DMS79 treated with DMSO at 0.1 percent for 48 hours (cell line): ENCODE measurements around the gene PGP.
"Not testable (repeated sequence)": the region's sequence is repeated elsewhere in the genome, so short reads cannot be mapped to it uniquely, and the experiment has no call there.

Experiments used
- DNase-seq: peaks from one replicate; lab custom pipeline; 2025; lab: John Stamatoyannopoulos, UW

The PGP gene

DNA sequence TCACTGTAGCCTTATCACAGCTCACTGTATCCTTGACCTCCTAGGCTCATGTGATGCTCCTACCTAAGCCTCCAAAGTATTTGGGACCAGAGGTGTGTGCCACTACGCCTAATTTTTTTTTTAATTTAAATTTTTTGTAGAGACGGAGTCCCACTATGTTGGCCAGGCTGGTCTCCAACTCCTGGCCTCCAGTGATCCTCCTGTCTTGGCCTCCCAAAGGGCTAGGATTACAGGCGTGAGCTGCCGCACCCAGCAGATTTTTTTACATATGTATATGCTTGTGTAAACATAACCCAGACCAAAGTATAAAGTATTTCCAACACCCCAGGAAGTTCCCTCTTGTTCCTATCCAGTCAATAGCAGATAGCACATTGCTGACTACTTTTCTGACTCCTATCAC, 1.7 kb upstream of the PGP start:
- no peak for DNase-seq

DNA sequence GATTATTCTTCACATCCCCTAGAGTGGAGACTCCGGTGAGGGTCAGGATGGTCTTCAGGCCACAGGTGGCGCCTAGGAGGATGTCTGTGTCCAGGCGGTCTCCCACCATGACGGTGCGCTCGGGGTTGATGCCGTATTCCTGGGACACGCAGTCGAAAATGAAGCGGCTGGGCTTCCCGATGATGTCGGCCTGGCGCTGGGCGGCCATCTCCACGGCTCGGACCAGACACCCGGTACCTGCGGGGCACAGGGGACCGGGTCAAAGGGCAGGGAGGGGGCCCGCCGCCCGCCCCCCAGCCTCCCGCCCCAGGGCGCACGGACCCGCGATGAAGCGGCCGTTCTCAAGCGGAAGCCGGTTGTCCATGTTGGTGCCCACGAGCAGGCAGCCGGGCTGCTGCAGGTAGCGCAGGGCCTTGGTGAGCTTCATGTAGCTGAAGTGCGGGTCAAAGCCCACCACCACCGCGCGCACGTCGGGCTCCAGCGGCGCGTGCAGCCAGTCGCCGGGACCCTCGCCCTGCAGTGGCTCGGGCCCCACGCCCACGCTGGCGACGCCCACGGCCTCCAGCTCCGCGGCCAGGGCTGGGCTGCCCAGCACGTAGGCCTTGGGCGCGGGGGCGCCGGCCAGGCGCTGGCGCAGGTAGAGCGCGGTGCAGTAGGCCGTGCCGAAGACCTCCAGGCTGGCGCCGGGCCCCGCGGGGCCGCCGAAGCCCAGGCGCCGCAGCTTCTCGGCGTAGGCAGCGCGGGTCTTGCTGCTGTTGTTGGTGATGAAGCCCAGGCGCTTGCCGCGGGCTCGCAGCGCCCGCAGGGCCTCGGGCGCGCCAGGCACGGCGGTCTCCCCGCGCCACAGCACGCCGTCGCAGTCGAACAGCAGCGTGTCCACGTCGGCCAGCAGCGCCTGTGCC, 572 bp downstream of the PGP start:
- DNase-seq = no peak

DNA sequence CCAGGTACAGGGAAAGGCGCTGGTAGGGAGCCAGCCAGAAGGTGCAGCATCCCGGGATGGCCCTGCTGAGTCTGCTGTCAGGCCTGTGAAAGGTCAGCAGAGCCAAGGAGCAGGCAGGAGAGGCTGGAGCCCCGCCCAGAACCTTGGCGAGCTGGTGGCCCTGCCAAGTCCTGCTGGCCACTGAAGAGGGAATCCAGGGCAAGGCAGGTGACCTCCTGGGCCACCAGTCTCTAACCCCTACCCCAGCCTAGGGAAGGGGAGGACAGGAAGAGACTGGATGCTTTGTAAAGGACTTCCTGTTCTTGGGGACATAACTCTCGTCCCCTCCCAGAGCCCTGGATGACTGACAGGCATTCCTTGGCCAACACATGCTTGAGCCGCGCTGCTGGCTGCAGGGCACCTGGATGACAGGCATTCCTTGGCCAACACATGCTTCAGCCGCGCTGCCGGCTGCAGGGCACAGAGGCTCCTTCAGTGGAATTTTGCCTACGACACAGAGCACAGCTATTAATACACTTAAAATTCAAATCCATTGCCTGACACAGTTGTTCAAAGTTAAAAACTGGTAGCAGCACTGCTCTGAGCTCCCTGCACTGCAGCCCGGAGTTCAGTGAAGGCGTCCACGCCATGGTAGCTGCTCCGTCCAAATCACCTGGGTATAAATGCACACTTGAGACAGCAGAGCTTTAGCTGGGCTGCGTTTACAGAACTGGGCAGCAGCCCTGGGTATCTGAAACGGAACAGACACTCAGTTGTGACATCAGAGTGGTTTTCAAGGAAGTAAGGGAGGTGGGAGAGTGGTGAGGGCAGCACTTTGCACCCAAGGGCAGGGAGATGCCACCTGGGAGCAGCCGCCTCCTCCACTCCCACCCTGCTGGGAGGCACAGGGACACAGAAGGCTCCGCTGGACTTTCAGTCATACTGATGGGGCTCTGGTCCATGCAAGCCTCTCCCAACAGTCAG, 2.0 kb downstream of the PGP start:
- no peak for DNase-seq

- DNase-seq = no peak
These were observed 2.7 kb downstream of the PGP start for GRCh38 chr16:2211923-2212347.

DNA sequence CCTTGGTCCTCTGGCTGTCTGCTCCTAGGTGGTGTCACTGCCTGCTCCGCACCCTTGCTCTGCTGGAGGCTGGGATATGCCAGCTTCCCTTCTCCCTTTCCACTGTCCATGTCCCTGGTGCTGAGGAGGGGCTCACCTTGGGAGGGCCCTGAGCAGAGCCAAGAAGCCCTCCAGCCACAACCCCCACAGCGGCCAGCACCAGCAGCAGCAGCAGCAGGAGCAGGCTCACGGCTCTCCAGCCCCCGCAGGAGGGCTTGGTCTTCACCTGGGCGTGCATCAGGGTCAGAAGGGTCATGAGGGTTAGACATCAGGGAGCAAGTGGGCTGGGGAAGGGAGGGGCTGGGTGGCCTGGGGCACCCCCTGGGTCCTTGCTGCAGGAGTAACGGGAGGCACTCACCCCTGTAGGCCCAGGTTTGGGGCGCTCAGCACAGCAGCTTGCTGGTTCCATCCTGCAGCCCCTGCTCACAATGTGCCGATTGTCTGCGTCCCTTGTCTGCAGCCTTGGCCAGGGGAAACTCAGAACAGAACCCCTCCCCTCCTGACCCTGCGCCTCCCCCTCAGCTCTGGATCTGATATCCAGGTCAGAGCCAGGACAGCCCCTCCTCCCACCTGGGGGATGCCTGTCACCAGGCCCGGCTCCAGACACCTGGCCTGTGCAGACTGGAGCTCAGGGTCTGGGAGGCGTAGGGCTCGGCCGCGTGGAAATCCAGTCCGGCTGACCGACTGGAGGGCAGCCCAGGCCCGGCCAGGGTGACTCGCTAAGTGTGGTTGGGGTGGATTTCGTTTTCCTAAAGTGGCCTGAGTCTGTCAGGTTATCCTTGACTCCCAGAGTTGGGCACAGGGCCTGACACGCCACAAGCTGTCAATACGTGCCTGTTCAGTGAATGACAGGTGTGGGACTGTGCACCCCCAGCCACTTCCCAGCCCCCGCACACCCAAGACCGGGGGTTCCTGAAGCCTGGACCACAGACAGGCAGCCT, 4.0 kb downstream of the PGP start, which contains the start of gene BRICD5:
BRICD5 (minus strand) TSS at position 478 of the 980 bp plus-strand sequence; CDS start at position 448, 30 bp downstream.
- DNase-seq = no peak

DNA sequence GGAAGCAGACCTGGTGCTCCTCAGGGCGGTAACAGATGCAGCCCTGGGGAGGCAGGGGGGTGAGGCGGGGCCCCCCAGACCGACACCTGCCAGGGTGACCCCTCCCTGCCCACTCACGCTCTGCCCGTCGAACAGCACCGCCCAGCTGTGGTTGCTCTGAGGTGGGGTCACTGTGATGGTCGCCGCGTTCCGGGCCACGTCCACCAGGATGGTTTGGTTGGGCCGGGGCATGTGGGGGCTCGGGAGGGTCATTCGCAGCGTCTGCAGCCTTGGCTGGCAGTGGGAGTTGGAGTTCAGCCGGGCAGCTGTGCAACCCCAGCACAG, 4.7 kb downstream of the PGP start:
- DNase-seq = no peak

DNA sequence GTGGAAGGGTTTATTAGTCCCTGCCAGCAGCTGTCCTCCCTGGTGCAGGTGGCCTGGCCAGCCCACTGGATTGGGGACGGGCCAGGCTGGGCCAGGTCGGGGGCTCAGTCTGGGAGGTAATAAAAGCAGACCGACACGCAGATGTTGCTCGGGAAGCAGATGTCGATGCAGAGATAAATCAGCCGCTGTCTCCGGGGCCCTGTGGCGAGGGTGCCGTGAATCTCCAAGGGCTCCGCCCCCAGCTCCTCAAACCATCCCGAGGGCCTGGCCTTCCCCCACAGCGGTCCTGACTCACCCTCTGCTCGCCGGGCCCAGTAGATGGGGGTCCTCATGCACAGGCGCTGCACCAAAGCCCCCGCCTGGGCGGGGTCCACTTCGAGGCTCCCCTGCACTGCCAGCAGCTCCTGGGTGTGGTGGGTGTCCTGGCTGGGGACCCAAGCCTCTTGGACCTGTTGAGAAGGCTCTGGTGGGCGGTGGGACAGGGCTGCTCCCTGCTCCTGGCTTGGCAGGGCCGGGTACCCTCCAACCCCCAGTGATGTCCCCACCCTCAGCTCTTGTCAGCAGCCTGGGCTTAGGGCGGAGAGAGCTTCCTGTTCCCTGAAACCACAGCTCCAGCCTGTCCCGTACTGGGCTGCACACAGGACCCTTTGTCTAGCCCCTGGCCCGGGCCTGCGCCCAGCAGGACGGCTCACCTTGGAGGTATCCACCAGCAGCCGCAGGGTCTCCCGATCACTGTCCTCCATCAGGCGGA, 5.2 kb downstream of the PGP start:
- DNase-seq = no peak

- DNase-seq = no peak
These were observed 5.9 kb downstream of the PGP start for GRCh38 chr16:2208772-2209171.

- DNase-seq = no peak
These were observed 6.3 kb downstream of the PGP start for GRCh38 chr16:2208308-2208707.

DNA sequence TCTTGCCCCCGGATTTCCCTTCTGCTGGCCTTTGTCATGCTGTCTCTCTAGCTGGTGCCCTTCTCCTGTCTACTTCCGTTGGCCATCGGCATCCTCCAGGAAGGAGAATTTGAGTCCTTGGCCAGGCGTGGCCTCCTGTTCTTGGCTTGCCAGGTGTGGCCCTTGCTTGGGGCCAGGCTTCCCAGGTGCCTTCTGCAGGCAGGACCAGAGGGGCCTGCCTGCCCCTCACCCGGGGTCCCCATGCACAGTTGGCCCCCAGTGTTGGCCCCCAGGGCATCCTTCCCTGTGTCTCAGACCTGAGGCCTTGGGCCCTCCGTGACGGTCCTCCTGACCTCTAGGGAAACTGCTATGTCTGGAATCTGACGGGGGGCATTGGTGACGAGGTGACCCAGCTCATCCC, 6.8 kb downstream of the PGP start:
- no peak for DNase-seq

GRCh38 chr16:2206780-2207433, 7.7 kb downstream of the PGP start:
- no peak for DNase-seq

GRCh38 chr16:2206420-2206779, 8.2 kb downstream of the PGP start:
- no peak for DNase-seq

DNA sequence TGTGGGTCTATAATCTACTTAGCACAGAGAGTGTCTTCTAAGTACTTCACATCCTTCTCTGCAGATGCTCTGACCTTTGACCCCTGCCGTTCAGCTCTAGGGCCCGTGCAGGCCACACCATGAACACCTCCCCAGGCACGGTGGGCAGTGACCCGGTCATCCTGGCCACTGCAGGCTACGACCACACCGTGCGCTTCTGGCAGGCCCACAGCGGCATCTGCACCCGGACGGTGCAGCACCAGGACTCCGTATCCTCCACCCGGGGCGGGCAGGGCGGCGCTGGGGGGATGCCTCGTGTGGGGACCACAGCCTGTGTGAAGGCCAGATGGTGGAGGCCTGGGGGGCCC, 8.7 kb downstream of the PGP start:
- no peak for DNase-seq

DNA sequence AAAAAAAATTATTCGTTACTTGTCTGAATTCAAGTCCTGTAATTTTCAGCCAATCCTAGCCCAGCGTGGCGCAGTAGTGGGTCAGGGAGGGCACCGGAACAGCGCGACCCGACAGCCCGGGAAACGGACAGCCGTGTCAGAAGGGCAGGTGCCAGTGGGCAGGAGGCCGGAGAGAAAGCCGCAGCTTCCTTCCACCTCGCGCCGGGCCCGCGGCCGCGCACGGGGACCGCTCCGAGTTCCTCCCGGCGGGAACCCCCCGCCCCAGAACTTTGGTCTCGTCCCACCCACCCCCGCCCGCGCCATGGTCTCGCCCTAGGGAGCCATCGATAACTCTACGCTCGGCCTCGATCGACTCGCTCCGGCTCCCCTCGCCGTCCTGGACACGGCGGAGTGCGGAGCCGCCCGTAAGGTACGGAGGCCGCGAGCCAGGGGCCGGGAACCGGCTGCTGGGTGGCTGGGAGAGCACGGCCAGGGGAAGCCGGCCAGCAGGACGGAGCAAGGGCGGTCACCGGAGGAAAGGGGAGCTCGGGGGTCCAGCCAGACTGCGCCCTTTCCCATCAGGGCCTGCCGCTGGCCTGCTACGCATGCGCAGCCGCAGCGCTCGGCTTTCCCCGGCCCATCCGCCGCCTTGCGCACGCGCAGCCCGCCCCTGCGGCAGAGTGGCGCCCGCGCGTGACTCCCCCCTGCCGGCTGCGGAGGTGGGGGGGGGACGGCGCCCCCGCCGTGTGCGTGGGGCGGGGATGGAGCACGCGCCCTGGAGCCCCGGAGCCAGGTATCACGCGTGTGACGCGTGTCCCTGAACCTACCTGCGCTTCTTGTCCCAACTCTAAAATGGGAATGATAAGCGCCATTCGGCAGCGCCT, 9.3 kb downstream of the PGP start, which contains the start of gene MLST8:
MLST8 (plus strand) TSS at position 351 of the 863 bp plus-strand sequence. CDS start 632 bp downstream, outside the sequence.
- DNase-seq = peak; percentile 65

DNA sequence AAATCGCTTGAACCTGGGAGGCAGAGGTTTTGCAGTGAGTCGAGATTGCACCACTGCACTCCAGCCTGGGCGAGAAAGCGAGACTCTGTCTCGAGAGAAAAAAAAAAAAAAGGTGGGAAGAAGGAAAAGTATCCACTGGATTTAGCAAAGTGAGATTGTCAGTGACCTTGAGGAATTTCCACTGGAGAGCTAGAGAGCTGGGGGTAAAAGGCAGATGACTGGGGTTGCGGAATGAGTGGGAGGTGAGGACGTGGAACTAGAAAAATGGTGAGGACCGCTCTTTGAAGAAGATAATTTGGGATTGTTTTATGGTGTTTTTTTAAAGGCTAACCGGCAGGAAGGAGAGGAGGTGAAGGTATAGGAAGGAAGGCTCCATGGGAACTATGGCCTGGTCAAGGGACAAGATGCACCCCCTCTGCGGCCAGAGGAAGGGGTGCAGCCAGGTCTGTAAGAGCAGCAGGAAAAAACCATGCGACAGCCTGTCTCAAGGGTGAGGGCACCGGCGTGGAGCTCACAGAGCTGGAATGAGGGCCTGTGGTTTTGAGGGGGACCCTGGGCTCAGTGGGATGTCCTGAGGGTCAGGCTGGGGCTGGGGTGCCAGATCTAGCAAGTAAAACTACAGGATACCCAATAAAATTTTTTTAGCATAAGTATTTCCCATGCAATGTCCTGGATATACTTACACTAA, 10.1 kb downstream of the PGP start:
- no peak for DNase-seq

DNA sequence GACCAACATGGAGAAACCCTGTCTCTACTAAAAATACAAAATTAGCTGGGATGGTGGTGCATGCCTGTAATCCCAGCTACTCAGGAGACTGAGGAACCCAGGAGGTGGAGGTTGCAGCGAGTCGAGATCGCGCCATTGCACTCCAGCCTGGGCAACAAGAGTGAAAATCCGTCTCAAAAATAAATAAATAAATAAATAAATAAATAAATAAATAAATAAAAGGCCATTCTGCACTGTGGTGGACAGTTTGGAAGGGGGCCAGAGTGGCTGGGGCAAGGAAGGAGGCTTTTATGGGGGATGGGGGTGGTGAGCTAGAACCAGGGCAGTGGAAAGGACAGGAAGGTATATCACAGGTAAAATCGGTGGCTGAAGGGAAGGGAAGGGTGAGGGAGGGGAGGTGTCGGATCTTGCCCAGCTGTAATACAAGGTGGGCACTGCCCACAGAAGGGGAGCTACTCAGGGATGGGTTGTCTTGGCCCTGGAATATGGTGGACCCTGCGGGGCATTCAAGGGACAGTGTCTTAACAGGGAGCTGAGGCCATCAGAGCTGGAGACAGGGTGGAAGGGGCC, 11.4 kb downstream of the PGP start:
- not testable (repeated sequence) for DNase-seq

DNA sequence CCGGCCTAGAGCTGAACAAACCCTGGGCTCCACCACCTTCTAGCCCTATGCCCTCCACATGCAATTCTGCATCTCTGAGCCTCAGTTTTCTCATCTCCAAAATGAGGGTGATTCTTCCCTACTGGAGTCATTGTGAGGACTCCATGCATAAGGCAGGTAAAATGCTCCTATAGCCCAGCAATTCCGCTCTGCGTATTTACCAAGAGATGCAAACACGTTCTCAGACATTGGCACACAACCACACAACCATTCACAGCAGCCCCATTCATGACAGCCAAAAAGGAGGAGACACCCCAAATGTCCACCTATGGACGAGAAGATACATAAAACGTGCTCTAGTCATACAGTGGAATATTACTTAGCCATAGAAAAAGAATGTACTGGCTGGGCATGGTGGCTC, 14.3 kb downstream of the PGP start:
- no peak for DNase-seq

- DNase-seq = no peak
These were observed 15.0 kb downstream of the PGP start for GRCh38 chr16:2199621-2200139.
